Measurements from ENCODE around the gene SND1.

- TF ChIP-seq CTCF (conservative IDR thresholded peaks at IDR 0.05 in 1 of 2, IDR thresholded peaks at IDR 0.05 in 1 of 2; ENCODE audit: low read depth in 1 of 2, low read length in 2 of 2) (no peak), EZH2 (IDR thresholded peaks at IDR 0.05; ENCODE audit: low read length, missing control alignments) (no peak)
Measured at GRCh38 chr7:127876393-127876792, 224.4 kb downstream of the SND1 start.
